Nephron progenitor cell (in vitro differentiated cells): ENCODE measurements around the gene KRTAP13-3.
A peak's percentile ranks its signal among the peaks of the same experiment; 100 is the strongest.

ENCODE experiments used
- DNase-seq: peaks from one replicate; pipeline ENCODE4 v3.0.0; 2021
- H3K27ac Mint-ChIP-seq: 2 replicates; pipeline ENCODE4 v1.8.0; 2021; ENCODE audit warnings: mild to moderate bottlenecking, moderate library complexity, mixed read lengths
- H3K27me3 Mint-ChIP-seq: 2 replicates; pipeline ENCODE4 v1.8.0; 2021; ENCODE audit warnings: mild to moderate bottlenecking, low read depth, mixed read lengths; ENCODE audit not compliant: poor library complexity
- H3K36me3 Mint-ChIP-seq: 2 replicates; pipeline ENCODE4 v1.8.0; 2021; ENCODE audit warnings: low read depth, mixed read lengths
- H3K4me1 Mint-ChIP-seq: 2 replicates; pipeline ENCODE4 v1.8.0; 2021; ENCODE audit warnings: mixed read lengths
- H3K4me3 Mint-ChIP-seq: 2 replicates; pipeline ENCODE4 v1.8.0; 2021; ENCODE audit warnings: mild to moderate bottlenecking, moderate library complexity, mixed read lengths
- H3K9me3 Mint-ChIP-seq: 2 replicates; pipeline ENCODE4 v1.8.0; 2021; ENCODE audit warnings: mild to moderate bottlenecking, moderate library complexity, mixed read lengths
- TF ChIP-seq, protein P1 (sequence below): fragments of 200-600 bp; sonication (generic); IDR thresholded peaks from 2 replicates; pipeline ENCODE4 v1.5.0; 2021; ENCODE audit warnings: antibody characterized with exemption

Gene KRTAP13-3

DNA sequence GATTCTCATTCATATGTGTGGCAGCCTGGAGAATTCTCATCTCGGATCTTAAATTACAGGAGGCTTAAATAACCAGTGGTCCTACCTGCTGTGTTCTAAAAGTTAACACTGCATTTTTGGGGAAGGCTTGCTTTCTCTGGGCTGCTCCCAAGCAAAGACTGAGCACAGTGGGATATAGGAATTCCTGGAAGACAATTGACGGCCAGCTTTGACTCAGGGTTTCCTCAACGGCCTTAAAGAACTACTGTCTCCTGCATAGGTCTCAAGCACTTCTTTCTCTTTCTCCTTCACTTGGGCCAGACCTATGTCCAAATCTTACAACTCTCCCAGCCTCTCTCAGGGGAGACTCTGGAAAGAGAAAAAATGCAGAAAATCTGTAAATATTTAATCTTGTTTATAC is 1.0 kb upstream of the KRTAP13-3 start:
- TF ChIP-seq, protein P1, sequence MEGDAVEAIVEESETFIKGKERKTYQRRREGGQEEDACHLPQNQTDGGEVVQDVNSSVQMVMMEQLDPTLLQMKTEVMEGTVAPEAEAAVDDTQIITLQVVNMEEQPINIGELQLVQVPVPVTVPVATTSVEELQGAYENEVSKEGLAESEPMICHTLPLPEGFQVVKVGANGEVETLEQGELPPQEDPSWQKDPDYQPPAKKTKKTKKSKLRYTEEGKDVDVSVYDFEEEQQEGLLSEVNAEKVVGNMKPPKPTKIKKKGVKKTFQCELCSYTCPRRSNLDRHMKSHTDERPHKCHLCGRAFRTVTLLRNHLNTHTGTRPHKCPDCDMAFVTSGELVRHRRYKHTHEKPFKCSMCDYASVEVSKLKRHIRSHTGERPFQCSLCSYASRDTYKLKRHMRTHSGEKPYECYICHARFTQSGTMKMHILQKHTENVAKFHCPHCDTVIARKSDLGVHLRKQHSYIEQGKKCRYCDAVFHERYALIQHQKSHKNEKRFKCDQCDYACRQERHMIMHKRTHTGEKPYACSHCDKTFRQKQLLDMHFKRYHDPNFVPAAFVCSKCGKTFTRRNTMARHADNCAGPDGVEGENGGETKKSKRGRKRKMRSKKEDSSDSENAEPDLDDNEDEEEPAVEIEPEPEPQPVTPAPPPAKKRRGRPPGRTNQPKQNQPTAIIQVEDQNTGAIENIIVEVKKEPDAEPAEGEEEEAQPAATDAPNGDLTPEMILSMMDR, result no peak
- Mint-ChIP-seq H3K27ac (no peak overlapping the region), H3K36me3 (no peaks in the 10 kb centered on the region), H3K9me3 (peaks cover 15% of the 10 kb centered on the region), H3K4me3 (no peak overlapping the region), H3K27me3 (peaks cover 8% of the 10 kb centered on the region), H3K4me1 (no peaks in the 10 kb centered on the region)
- DNase-seq, result no peak

DNA sequence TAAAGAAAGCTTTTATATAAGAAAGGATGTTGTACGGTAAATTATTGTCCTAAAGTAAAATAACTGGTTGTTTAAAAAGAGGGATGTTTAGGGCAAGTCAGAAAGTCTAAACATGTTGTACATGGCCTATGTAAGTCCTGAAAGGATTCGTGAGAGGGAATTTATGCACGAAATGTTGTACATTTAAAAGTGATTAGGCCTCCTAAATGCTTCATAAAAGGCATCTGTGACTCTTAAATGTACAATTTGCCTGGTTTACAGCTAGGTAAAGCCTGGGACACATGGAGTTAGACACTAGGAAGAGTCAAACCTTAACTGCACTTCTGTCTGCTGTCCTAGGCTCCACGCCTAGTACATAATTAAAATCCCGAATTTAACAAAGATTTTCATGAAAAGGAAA is 9.7 kb downstream of the KRTAP13-3 start:
- peaks cover 4% of the 10 kb centered on the region for H3K27me3 Mint-ChIP-seq
- no peak overlapping the region for H3K4me3 Mint-ChIP-seq
- DNase-seq, result no peak
- peaks cover 52% of the 10 kb centered on the region for H3K9me3 Mint-ChIP-seq
- no peak overlapping the region for H3K27ac Mint-ChIP-seq
- H3K36me3 Mint-ChIP-seq, result peaks cover 11% of the 10 kb centered on the region
- TF ChIP-seq, protein P1, result no peak
- H3K4me1 Mint-ChIP-seq, result no peaks in the 10 kb centered on the region

DNA sequence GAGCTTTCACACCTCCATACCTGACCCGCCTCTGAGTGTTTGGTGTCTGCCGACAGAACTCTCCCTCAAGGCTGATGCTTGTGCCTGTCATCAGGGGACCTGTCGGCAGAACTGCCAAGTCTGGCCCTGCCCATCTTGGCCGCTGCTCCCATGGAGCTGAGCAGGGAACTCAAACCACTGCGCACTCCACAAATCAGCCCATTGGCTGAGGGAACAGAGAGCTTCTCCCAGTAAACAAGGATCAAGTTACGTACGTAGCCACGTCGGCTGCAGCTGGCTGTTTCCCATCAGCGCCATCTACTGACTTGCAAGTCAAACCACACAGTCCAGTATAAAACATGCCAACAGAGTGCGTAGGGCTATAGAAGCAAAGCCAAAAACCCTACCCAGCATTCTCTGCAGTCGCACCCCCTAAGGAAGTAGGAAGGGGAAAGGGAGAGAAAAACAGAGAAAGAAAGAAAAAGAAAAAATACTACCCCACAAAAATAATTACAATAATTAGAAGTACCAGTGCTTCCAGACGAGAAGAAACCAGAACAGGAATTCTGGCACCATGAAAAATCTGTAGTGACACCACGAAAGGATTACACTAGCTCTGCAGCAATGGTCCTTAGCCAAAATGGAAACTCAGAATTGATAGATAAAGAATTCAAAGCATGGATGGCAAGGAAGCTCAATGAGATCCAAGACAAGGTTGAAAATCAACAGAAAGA is 16.8 kb downstream of the KRTAP13-3 start:
- H3K27ac Mint-ChIP-seq, result peak overlapping the region; percentile 76
- DNase-seq, result peak; percentile 27
- peak overlapping the region; percentile 11 for H3K4me3 Mint-ChIP-seq
- no peaks in the 10 kb centered on the region for H3K27me3 Mint-ChIP-seq
- no peaks in the 10 kb centered on the region for H3K4me1 Mint-ChIP-seq
- H3K9me3 Mint-ChIP-seq, result peaks cover 49% of the 10 kb centered on the region
- H3K36me3 Mint-ChIP-seq, result peaks cover 15% of the 10 kb centered on the region
- TF ChIP-seq, protein P1, result peak; percentile 29

DNA sequence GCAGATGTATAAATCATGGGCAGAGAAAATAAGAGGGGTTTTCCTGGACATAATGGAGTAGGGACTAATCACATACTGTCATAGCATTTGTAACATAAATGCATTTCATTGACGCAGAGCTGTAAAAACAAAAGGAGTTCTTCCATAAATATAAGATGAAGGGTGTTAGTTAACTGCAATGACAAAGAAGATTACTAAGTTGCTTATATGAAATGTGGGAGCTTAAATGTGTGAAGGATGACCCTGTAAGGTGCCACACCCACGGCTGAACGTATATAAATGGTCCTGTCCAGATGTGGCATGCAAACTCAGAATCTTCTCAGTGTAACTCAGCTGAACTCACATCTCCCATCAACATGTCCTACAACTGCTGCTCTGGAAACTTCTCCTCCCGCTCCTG is 30.0 kb downstream of the KRTAP13-3 start, which contains the start of gene KRTAP13-1:
TSS of gene KRTAP13-1 (plus strand) at position 301 of the 400 bp plus-strand sequence. CDS start at position 357, 56 bp downstream.
- Mint-ChIP-seq H3K27ac (no peak within 1 kb of the TSS), H3K9me3 (peaks cover 11% of the 10 kb centered on the region), H3K27me3 (peaks cover 4% of the 10 kb centered on the region), H3K4me3 (no peak within 1 kb of the TSS), H3K4me1 (no peaks in the 10 kb centered on the region), H3K36me3 (no peaks in the 10 kb centered on the region)
- DNase-seq, result no peak
- TF ChIP-seq, protein P1, result no peak

DNA sequence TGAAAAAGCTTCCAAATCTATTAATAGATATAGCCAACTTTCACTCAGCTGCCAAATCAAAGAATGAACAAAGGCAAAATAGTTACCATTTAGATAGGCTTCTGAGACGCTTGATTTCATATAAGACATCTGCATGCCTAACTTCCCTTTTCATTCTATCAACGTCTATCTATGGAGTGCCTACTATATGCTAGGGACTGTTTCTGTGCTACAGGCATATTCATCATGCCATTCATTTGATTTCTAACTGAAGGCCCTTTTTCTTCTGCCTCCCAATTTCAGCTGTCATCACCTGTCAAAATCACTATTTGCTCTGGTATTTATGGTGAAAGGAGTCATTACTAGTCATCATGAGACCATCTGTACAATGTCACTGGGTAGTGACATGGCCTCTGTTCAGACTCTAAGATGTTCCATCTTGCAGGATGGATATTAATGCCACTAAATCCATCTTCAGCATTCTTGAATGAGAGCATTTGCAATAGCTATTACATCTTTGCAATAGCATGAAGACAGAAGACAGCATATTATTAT is 34.2 kb downstream of the KRTAP13-3 start:
- Mint-ChIP-seq H3K9me3 (peaks cover 18% of the 10 kb centered on the region), H3K27me3 (peaks cover 4% of the 10 kb centered on the region), H3K4me3 (no peak overlapping the region), H3K27ac (no peak overlapping the region), H3K36me3 (peaks cover 4% of the 10 kb centered on the region), H3K4me1 (no peaks in the 10 kb centered on the region)
- DNase-seq, result no peak
- TF ChIP-seq, protein P1, result no peak

DNA sequence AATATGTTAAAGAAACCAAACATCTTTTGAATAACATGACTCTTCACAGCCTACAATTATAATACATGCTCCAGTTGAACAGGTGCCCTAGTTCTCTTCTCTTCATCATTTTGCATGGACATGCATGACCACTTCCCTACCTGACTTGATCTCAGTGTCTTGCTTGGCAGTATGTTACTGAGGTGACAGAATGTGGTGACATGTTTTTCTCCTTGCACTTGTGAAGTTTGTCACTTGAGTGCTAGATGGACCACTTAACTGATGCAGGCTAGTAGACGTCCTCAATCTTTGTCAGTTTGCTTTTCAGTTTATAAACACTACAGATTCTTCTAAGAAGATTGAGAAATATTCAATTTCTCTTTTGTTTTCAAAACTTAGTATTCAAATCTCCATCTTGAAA is 43.5 kb downstream of the KRTAP13-3 start:
- Mint-ChIP-seq H3K4me3 (no peak overlapping the region), H3K9me3 (peaks cover 5% of the 10 kb centered on the region), H3K36me3 (no peaks in the 10 kb centered on the region), H3K27ac (no peak overlapping the region), H3K27me3 (peaks cover 6% of the 10 kb centered on the region), H3K4me1 (no peaks in the 10 kb centered on the region)
- no peak for DNase-seq
- TF ChIP-seq, protein P1, result no peak
